ENCODE results near the gene AHCYL2. TPM values are rescaled to one million over a fixed set of nuclear protein-coding genes. Genes with fewer than 3 reads are reported as not detected.
"Not testable (repeated sequence)": the region's sequence is repeated elsewhere in the genome, so short reads cannot be mapped to it uniquely, and the experiment has no call there.

Gene AHCYL2
- total RNA-seq, 1 experiment from 2014 or later = 20.2 TPM

GRCh38 chr7:129247087-129247486 lies 22.3 kb downstream of the AHCYL2 start:
- BruUV-seq (replicated peaks) = no TSS peak
- intact Hi-C loops (cut with micrococcal nuclease; ENCODE audit: unreplicated experiment) = no loop called here
- ATAC-seq (no peak), DNase-seq (ENCODE audit: low read depth, low spot score) (no peak)
- Histone ChIP-seq H3K27me3 (ENCODE audit: control insufficient read depth, insufficient read depth, low read length) (no peaks in the 10 kb centered on the region), H3K4me1 (ENCODE audit: control insufficient read depth, insufficient read depth, low read length) (no peaks in the 10 kb centered on the region), H3K27ac (ENCODE audit: low read length) (no peak overlapping the region), H3K4me3 (ENCODE audit: low read depth in 2 of 2, low read length in 2 of 2) (no peak overlapping the region), H3K9me3 (ENCODE audit: control insufficient read depth, insufficient read depth, low read depth, low read length) (no peaks in the 10 kb centered on the region), H3K36me3 (ENCODE audit: control insufficient read depth, insufficient read depth, low read length) (no peaks in the 10 kb centered on the region)
- in situ Hi-C loops (cut with HindIII; ENCODE audit: low pct_unique_long_range_greater_than_20kb, low sequenced_read_pairs) = no loop called here
- ChIA-PET POLR2A (no interaction called here), CTCF (interaction anchor here (0.6 kb wide), 1 partner anchor 108 kb away, joined by 6 read pairs; no protein-coding TSS in a partner anchor)
- TF ChIP-seq POLR2AphosphoS5 (IDR thresholded peaks at IDR 0.05; ENCODE audit: low read depth, low read length) = no peak
- no peak for TF ChIP-seq SIN3A (IDR thresholded peaks at IDR 0.05; ENCODE audit: borderline replicate concordance, insufficient read depth, low read depth, low read length)
- TF ChIP-seq, protein P1, sequence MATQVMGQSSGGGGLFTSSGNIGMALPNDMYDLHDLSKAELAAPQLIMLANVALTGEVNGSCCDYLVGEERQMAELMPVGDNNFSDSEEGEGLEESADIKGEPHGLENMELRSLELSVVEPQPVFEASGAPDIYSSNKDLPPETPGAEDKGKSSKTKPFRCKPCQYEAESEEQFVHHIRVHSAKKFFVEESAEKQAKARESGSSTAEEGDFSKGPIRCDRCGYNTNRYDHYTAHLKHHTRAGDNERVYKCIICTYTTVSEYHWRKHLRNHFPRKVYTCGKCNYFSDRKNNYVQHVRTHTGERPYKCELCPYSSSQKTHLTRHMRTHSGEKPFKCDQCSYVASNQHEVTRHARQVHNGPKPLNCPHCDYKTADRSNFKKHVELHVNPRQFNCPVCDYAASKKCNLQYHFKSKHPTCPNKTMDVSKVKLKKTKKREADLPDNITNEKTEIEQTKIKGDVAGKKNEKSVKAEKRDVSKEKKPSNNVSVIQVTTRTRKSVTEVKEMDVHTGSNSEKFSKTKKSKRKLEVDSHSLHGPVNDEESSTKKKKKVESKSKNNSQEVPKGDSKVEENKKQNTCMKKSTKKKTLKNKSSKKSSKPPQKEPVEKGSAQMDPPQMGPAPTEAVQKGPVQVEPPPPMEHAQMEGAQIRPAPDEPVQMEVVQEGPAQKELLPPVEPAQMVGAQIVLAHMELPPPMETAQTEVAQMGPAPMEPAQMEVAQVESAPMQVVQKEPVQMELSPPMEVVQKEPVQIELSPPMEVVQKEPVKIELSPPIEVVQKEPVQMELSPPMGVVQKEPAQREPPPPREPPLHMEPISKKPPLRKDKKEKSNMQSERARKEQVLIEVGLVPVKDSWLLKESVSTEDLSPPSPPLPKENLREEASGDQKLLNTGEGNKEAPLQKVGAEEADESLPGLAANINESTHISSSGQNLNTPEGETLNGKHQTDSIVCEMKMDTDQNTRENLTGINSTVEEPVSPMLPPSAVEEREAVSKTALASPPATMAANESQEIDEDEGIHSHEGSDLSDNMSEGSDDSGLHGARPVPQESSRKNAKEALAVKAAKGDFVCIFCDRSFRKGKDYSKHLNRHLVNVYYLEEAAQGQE (IDR thresholded peaks at IDR 0.05; ENCODE audit: insufficient read depth in 1 of 2, low read depth in 2 of 2, low read length in 1 of 2) = no peak
- TF ChIP-seq, protein P2, sequence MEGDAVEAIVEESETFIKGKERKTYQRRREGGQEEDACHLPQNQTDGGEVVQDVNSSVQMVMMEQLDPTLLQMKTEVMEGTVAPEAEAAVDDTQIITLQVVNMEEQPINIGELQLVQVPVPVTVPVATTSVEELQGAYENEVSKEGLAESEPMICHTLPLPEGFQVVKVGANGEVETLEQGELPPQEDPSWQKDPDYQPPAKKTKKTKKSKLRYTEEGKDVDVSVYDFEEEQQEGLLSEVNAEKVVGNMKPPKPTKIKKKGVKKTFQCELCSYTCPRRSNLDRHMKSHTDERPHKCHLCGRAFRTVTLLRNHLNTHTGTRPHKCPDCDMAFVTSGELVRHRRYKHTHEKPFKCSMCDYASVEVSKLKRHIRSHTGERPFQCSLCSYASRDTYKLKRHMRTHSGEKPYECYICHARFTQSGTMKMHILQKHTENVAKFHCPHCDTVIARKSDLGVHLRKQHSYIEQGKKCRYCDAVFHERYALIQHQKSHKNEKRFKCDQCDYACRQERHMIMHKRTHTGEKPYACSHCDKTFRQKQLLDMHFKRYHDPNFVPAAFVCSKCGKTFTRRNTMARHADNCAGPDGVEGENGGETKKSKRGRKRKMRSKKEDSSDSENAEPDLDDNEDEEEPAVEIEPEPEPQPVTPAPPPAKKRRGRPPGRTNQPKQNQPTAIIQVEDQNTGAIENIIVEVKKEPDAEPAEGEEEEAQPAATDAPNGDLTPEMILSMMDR (IDR thresholded peaks at IDR 0.05) = no peak
- TF ChIP-seq TCF7L2 (IDR thresholded peaks at IDR 0.05; ENCODE audit: low read depth, low read length) = no peak

- Histone ChIP-seq H3K27me3 (ENCODE audit: control insufficient read depth, insufficient read depth, low read length) (no peaks in the 10 kb centered on the region), H3K36me3 (ENCODE audit: control insufficient read depth, insufficient read depth, low read length) (no peaks in the 10 kb centered on the region), H3K9me3 (ENCODE audit: control insufficient read depth, insufficient read depth, low read depth, low read length) (no peaks in the 10 kb centered on the region), H3K4me3 (ENCODE audit: low read depth in 2 of 2, low read length in 2 of 2) (no peak overlapping the region), H3K27ac (ENCODE audit: low read length) (no peak overlapping the region), H3K4me1 (ENCODE audit: control insufficient read depth, insufficient read depth, low read length) (no peaks in the 10 kb centered on the region)
- TF ChIP-seq TCF7L2 (IDR thresholded peaks at IDR 0.05; ENCODE audit: low read depth, low read length) (no peak), POLR2AphosphoS5 (IDR thresholded peaks at IDR 0.05; ENCODE audit: low read depth, low read length) (no peak), SIN3A (IDR thresholded peaks at IDR 0.05; ENCODE audit: borderline replicate concordance, insufficient read depth, low read depth, low read length) (no peak)
- TF ChIP-seq, protein P2 (IDR thresholded peaks at IDR 0.05) = no peak
- TF ChIP-seq, protein P1 (IDR thresholded peaks at IDR 0.05; ENCODE audit: insufficient read depth in 1 of 2, low read depth in 2 of 2, low read length in 1 of 2) = no peak
- POLR2A ChIA-PET = no interaction called here
- in situ Hi-C loops (cut with HindIII; ENCODE audit: low pct_unique_long_range_greater_than_20kb, low sequenced_read_pairs) (no loop called here), intact Hi-C loops (cut with micrococcal nuclease; ENCODE audit: unreplicated experiment) (no loop called here)
- ATAC-seq (no peak), DNase-seq (ENCODE audit: low read depth, low spot score) (no peak)
- CTCF ChIA-PET = no interaction called here
- BruUV-seq (replicated peaks) = no TSS peak
These were observed 27.3 kb downstream of the AHCYL2 start for GRCh38 chr7:129252128-129252527.

DNA sequence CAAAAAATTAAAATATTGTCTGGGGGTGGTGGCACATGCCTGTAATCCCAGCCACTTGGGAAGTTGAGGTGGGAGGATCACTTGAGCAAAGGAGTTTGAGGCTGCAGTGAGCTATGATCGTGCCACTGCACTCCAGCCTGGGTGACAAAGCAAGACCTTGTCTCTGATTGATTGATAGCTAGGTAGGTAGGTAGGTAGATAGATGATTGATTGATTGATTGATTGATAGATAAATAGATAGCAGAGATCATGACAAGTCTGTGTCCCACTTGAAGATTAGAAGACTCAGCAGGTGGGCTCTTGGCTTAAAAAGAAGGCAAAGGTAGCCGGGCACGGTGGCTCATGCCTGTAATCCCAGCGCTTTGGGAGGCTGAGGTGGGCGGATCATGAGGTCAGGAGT lies 27.8 kb downstream of the AHCYL2 start:
- H3K4me1 ChIP-seq (ENCODE audit: control insufficient read depth, insufficient read depth, low read length); BruUV-seq (replicated peaks); H3K27ac ChIP-seq (ENCODE audit: low read length); POLR2A ChIA-PET; H3K27me3 ChIP-seq (ENCODE audit: control insufficient read depth, insufficient read depth, low read length); intact Hi-C loops (cut with micrococcal nuclease; ENCODE audit: unreplicated experiment); H3K4me3 ChIP-seq (ENCODE audit: low read depth in 2 of 2, low read length in 2 of 2); H3K9me3 ChIP-seq (ENCODE audit: control insufficient read depth, insufficient read depth, low read depth, low read length); ATAC-seq; H3K36me3 ChIP-seq (ENCODE audit: control insufficient read depth, insufficient read depth, low read length); CTCF ChIA-PET; in situ Hi-C loops (cut with HindIII; ENCODE audit: low pct_unique_long_range_greater_than_20kb, low sequenced_read_pairs); DNase-seq (ENCODE audit: low read depth, low spot score): not testable (repeated sequence)
